SJCRH30 (cell line): ENCODE data around the gene CCDC85B. TPM values are rescaled to one million over a fixed set of nuclear protein-coding genes. Genes with fewer than 3 reads are reported as not detected.

Experiments
- DNase-seq, 2 experiments: peaks; one replicate each; pipeline ENCODE4 v3.0.0-alpha.2; 2015 to 2020
- H3K27ac ChIP-seq: fragments of 250-450 bp; sonication (Bioruptor Pico); 2 replicates; pipeline ENCODE4 v1.5.1; 2020; ENCODE audit warnings: mild to moderate bottlenecking, moderate library complexity
- H3K27me3 ChIP-seq: fragments of 250-450 bp; sonication (Bioruptor Pico); 2 replicates; pipeline ENCODE4 v1.5.1; 2020; ENCODE audit warnings: mild to moderate bottlenecking, moderate library complexity
- H3K36me3 ChIP-seq: fragments of 250-450 bp; sonication (Bioruptor Pico); 2 replicates; pipeline ENCODE4 v1.5.1; 2020; ENCODE audit warnings: mild to moderate bottlenecking, moderate library complexity
- H3K4me1 ChIP-seq: fragments of 250-450 bp; sonication (Bioruptor Pico); 2 replicates; pipeline ENCODE4 v1.5.1; 2020; ENCODE audit warnings: mild to moderate bottlenecking, moderate library complexity
- H3K4me3 ChIP-seq: fragments of 250-450 bp; sonication (Bioruptor Pico); 2 replicates; pipeline ENCODE4 v1.5.1; 2020; ENCODE audit warnings: mild to moderate bottlenecking, moderate library complexity
- H3K9me3 ChIP-seq: fragments of 250-450 bp; sonication (Bioruptor Pico); replicated peaks from 2 replicates; pipeline ENCODE4 v1.5.1; 2020; ENCODE audit warnings: mild to moderate bottlenecking, moderate library complexity
- total RNA-seq: library from RNA; depleted of rRNA; stranded (reverse); fragments of >200 nt; shearing (Covaris generic); gene quantifications from 2 replicates; pipeline ENCODE4 v1.2.3, GENCODE V29; 2014

CCDC85B gene
- total RNA-seq, 1 experiment from 2014 or later = 25.2 TPM

DNA sequence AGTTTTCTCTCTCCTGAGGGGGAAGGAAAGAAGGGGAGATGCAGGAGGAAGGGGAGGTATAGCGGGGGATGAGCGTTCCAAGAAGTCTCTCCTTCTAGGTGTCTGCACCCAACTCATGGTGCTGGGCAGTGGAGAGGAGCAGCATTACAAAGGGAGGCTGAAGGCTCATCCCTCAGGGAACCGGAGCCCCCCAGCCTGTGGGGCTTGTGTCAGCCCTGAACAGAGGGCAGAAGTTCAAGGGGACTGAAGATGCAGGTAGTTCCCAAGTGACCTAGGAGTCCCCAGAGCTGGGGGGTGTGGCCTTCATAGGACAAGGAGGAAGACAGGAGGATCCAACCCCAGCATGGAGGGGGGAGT, 26.6 kb downstream of the CCDC85B start:
- Histone ChIP-seq H3K9me3 (no peaks in the 10 kb centered on the region), H3K36me3 (no peaks in the 10 kb centered on the region), H3K27ac (no peak overlapping the region), H3K4me3 (no peak overlapping the region), H3K4me1 (peaks cover 47% of the 10 kb centered on the region), H3K27me3 (no peaks in the 10 kb centered on the region)
- no peak for DNase-seq

DNA sequence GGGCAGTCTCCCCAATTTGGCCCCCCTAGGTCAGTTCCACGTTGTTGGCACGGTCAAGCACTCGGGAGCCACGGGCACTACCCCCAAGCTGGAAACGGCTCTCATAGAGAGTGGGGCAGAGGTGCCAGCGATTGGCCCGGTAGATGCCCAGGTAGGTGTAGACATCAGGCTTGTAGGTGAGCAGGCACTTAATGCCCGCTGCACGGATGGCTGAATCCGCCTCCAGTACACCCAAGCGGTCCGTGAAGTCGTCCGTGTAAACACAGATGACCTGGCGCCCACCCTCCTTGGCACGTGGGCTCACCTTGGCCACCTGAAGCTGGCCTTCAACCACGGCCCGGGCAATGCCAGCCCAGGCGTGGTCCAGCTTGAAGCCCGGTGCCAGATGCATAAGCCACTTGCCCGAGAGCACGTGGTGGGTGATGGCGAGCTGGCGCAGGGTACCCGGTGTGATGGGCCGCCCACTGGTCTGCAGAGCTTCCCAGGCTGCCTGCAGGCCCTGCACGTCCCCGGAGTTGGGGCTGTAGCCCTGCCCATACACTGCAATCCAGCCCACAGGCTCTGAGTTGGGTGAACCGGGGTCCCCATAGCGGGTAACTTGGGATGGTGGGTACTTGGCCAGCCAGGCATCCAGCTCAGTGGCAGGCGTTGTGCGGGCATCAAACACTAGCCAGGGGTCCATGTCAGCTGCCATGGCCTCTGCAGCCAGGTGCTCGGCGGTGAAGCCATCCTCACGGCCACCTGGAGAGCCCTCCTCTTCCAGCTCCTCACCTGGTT, 27.1 kb downstream of the CCDC85B start:
- Histone ChIP-seq H3K27me3 (no peaks in the 10 kb centered on the region), H3K4me1 (peaks cover 41% of the 10 kb centered on the region), H3K27ac (no peak overlapping the region), H3K36me3 (no peaks in the 10 kb centered on the region), H3K9me3 (no peaks in the 10 kb centered on the region), H3K4me3 (peak overlapping the region; percentile 87)
- DNase-seq = no peak

DNA sequence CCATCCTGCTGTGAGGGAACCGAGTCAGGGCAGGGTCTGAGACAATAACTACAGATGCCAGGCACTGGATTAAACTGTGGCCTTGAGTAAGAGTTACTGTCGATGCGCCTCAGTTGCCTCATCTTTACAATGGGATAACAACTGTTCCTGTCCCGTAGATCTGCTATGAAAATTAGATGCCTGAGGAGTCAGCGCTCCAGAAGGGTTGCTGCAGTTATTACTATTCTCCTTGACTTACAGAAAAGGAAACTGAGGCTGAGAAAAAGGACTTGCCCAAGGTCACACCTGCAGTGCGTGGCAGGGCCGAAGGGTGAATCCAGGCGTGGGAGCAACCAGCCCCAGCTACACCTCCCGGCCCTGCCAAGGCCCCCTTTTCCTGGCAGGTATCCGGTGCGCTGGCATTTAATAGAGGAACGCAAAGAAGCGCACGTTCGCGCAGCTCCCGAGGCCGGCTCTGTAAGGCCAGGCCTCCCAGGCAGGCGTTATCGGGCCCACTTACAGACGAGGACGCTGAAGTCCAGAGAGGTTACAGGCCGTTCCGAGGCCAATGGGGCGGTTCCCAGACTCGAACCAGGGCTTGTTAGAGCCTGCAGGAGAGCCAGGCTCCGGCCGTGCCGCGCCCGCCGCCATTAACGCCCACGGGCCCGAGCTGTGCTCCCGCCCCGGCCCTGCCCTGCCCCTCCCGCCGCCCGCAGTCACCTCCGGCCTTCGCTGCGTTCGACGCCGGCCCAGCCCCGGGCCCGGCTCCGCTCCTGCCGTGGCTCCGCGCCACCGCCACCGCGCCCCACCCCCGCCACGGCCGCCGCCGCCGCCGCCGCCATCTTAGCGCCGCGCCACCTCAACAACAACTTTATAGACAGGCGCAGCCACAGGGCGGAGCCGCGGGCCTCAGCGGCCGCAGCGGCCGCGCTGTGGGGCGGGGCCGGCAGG, 28.0 kb downstream of the CCDC85B start, which contains the start of gene C11orf68:
TSS of gene C11orf68 (minus strand) at position 852 of the 930 bp plus-strand sequence. CDS start at position 821, 31 bp downstream.
- Histone ChIP-seq H3K4me3 (peak within 1 kb of the TSS; percentile 87), H3K9me3 (no peaks in the 10 kb centered on the region), H3K27ac (peak within 1 kb of the TSS; percentile 70), H3K4me1 (peaks cover 33% of the 10 kb centered on the region), H3K36me3 (no peaks in the 10 kb centered on the region), H3K27me3 (no peaks in the 10 kb centered on the region)
- peak; percentile 51 to 52 for DNase-seq

DNA sequence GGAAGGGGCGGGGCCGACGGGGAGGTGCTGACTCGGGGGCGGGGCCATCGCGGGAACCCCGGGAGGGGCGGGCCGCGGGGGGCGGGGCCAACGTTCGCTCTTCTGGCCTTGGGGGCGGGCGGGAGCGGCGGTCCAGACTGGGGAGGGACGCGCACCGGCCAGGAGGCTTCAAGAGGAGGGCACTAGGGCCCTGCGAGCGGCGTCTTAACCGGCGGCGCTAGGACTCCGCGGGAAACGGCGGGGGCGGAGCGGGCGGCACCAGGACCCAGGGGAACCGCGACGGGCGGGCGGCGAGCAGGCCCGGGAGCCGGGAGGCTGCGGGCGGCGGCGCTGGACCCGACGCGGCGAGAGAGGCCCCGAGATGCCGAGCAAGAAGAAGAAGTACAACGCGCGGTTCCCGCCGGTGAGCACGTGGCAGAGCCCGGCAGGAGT, 28.7 kb downstream of the CCDC85B start, which contains the start of gene DRAP1:
TSS of gene DRAP1 (plus strand) at position 286 of the 432 bp plus-strand sequence. CDS start at position 362, 76 bp downstream.
- Histone ChIP-seq H3K36me3 (no peaks in the 10 kb centered on the region), H3K4me1 (peaks cover 27% of the 10 kb centered on the region), H3K4me3 (peak within 1 kb of the TSS; percentile 87)

DNA sequence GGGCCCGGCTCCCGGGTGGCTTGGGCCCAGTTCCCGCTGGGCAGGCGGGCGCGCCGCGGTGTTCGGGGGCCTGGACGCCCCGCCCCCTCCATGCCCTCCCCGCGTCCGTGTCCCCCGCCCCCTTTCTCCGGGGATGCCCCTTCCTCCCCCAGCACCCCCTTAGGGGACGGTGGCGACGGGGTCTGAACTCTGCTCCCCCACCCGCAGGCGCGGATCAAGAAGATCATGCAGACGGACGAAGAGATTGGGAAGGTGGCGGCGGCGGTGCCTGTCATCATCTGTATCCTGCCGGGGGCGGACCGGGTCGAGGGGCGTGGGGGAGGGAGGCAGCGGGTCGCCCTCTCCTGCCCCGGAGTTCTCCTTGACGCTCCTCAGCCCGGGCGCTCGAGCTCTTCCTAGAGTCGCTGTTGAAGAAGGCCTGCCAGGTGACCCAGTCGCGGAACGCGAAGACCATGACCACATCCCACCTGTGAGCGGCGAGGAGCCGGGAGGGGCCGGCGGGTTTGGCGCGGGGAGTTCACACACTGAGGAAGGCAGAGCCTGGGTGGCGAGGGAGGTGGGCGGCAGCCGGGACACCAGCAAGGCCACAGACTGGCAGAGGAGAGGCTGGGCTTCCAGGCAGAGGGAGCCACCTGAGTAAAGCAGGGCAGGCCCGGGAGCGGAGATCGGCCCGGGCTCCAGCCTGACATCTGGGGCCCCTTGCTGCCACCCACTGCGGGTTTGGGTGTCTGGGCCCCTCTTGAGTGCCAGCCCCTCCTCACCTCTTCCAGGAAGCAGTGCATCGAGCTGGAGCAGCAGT, 29.3 kb downstream of the CCDC85B start:
- Histone ChIP-seq H3K36me3 (no peaks in the 10 kb centered on the region), H3K4me1 (peaks cover 24% of the 10 kb centered on the region), H3K4me3 (peak overlapping the region; percentile 84), H3K27ac (no peak overlapping the region; the same call in 1 of the 2 replicates), H3K9me3 (no peaks in the 10 kb centered on the region), H3K27me3 (no peaks in the 10 kb centered on the region)
- no peak for DNase-seq

More for the DNA sequence above, 28.7 kb downstream of the CCDC85B start, which contains the start of gene DRAP1:
- Histone ChIP-seq H3K27me3 (no peaks in the 10 kb centered on the region), H3K27ac (peak within 1 kb of the TSS; percentile 70), H3K9me3 (no peaks in the 10 kb centered on the region)
- peak; percentile 99 for DNase-seq

DNA sequence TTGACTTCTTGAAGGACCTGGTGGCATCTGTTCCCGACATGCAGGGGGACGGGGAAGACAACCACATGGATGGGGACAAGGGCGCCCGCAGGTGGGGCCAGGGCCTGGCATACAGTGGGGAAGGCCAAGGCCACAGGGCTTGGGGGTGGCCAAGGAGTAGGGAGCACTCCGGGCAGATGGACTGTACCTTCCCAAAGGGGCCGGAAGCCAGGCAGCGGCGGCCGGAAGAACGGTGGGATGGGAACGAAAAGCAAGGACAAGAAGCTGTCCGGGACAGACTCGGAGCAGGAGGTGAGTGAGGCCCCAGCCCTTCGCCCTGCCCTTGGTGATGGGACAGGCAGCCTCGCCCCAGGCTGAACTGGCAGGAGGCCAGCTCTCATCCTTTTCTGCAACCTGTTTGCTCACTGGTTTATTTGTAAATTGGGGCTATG, 29.9 kb downstream of the CCDC85B start:
- Histone ChIP-seq H3K4me1 (peaks cover 18% of the 10 kb centered on the region), H3K36me3 (no peaks in the 10 kb centered on the region), H3K27ac (no peak overlapping the region), H3K4me3 (peak overlapping the region; percentile 84), H3K27me3 (no peaks in the 10 kb centered on the region), H3K9me3 (no peaks in the 10 kb centered on the region)
- DNase-seq = no peak

DNA sequence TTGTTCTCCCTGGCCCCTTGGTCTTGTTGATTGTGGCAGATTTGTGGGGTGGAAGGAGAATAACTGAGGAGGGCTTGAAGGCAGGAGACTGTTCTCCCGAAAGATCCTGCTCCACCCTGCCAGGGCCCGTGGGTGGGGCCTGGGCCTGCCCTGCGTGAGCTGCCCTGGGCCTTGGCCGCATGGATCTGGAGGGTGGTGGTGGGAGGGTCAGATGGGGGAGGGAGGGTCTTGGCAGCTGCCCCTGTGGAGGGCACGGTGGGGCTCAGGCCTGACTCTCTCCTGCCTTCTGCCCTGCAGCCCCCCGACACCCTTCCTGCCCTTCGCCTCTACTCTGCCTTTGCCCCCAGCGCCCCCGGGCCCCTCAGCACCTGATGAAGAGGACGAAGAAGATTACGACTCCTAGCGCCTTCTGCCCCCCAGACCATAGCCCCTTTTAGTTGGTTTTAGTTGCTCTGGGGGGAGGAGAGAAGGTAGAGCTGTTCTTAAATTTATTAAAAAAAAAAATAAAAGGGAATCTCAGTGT, 30.6 kb downstream of the CCDC85B start:
- no peaks in the 10 kb centered on the region for H3K27me3 ChIP-seq
- H3K27ac ChIP-seq = no peak overlapping the region
- peaks cover 13% of the 10 kb centered on the region; the same call in 1 of the 2 replicates for H3K4me1 ChIP-seq

DNA sequence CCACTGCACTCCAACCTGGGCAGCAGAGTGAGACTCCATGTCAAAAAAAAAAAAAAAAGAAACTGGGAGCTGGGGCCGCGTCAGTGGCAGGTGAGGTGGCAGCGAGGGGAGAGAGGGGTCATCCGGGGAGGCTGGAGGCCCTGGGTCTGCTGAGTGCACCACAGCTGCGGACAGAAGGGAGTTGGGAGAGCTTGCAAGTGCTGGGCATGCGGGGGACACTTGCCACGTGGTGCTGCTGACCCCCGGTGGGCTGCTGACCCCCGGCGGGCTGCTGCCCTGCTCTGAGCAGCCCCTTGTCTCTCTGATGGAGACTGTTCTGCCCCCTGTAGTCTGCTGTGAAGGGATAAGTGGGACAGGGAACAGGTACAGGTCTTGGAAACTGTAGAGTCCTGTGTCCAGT, 31.4 kb downstream of the CCDC85B start:
- Histone ChIP-seq H3K9me3 (no peaks in the 10 kb centered on the region), H3K27ac (no peak overlapping the region), H3K4me1 (peaks cover 5% of the 10 kb centered on the region; the same call in 1 of the 2 replicates), H3K4me3 (no peak overlapping the region), H3K27me3 (no peaks in the 10 kb centered on the region), H3K36me3 (no peaks in the 10 kb centered on the region)
- no peak for DNase-seq

More for the DNA sequence above, 30.6 kb downstream of the CCDC85B start:
- Histone ChIP-seq H3K4me3 (no peak overlapping the region), H3K9me3 (no peaks in the 10 kb centered on the region), H3K36me3 (no peaks in the 10 kb centered on the region)
- DNase-seq = no peak

DNA sequence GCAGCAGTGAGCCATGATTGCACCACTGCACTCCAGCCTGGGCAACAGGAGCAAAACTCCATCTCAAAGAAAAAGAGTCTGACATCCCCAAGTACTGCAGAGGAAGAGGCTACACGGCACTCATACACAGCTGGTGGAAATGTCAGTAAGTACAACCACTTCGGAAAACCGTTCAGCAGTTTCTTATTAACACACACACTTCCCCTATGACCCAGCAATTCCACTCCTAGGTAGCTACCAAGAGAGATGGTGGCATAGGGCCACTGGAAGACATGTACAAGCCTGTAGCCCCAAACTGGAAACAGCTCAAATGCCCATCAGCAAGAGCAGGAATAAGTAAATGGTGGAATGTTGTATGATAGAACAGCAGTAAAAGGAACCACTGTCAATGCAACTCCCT, 32.1 kb downstream of the CCDC85B start:
- Histone ChIP-seq H3K4me1 (peaks cover 4% of the 10 kb centered on the region; the same call in 1 of the 2 replicates), H3K4me3 (no peak overlapping the region), H3K36me3 (no peaks in the 10 kb centered on the region), H3K27me3 (no peaks in the 10 kb centered on the region), H3K9me3 (no peaks in the 10 kb centered on the region), H3K27ac (no peak overlapping the region)
- no peak for DNase-seq

DNA sequence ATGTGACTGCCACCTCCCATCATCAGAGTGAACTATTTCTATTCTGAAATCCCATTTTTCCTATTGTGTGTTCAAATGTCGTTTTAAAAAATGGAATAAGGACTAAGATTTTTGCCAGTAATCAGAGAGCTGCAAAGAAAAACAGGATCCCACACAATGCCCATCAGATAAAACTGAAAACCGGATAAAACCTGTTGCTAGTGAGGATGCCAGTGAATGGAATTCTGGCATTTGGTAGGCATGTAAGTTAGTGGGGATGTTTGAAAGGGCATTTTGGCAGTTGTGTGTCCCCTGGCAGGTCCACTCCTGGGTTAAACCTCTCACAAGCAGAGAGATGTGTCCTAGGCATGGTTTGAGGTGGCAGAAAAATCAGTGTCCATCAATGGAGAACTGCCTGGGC, 34.9 kb downstream of the CCDC85B start:
- DNase-seq = no peak
- no peaks in the 10 kb centered on the region for H3K9me3 ChIP-seq
- H3K27ac ChIP-seq = no peak overlapping the region
- no peaks in the 10 kb centered on the region for H3K36me3 ChIP-seq
- H3K4me3 ChIP-seq = no peak overlapping the region
- H3K27me3 ChIP-seq = no peaks in the 10 kb centered on the region
- H3K4me1 ChIP-seq = no peaks in the 10 kb centered on the region

DNA sequence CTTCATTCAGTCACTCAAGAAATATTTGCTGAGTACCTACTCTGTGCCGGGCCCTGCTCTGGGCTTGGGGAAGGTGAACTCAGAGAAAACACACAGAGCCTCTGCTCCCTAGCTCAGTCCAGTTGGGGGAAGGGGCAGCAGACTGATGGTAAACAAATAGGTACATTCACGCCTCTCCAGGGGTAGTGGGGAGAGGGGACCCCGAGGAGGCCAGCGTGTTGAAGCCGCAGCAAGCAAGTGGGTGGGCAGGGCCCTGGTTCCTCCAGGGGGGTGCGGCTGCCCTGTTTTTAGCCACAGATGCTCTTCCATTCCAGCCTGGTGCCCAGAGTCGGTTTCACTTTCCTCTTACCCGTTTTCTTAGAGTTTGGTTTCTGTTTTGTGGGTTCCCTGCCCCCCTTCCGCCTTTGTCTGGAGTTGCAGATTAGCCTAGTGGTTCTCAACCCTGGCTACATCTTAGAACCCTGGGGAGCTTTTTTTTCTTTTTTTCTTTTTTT, 37.5 kb downstream of the CCDC85B start:
- Histone ChIP-seq H3K27ac (no peak overlapping the region), H3K9me3 (no peaks in the 10 kb centered on the region), H3K36me3 (no peaks in the 10 kb centered on the region), H3K4me1 (no peaks in the 10 kb centered on the region), H3K27me3 (no peaks in the 10 kb centered on the region), H3K4me3 (no peak overlapping the region)
- DNase-seq = no peak

DNA sequence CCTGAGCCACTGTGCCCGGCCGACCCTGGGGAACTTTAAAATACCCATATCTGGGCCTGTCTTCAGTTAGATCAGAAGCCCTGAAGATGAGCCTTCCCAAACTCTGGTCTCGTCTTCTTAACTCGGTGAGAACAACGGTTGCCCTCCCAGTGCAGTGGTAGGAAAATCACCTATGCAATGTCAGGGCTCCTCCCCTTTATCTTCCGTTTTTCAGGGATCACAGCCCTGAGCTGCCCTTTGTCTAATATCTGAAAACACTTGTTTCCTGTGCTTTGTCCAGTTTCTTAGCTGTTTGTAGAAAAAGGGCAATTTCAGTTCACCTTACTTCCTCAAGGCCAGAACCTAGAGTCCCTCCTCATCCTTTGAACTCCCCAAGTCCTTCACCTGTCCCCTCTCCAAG, 38.2 kb downstream of the CCDC85B start:
- H3K27me3 ChIP-seq = no peaks in the 10 kb centered on the region
- H3K36me3 ChIP-seq = no peaks in the 10 kb centered on the region
- no peaks in the 10 kb centered on the region for H3K4me1 ChIP-seq
- DNase-seq = no peak
- no peaks in the 10 kb centered on the region for H3K9me3 ChIP-seq
- H3K4me3 ChIP-seq = no peak overlapping the region
- no peak overlapping the region for H3K27ac ChIP-seq

DNA sequence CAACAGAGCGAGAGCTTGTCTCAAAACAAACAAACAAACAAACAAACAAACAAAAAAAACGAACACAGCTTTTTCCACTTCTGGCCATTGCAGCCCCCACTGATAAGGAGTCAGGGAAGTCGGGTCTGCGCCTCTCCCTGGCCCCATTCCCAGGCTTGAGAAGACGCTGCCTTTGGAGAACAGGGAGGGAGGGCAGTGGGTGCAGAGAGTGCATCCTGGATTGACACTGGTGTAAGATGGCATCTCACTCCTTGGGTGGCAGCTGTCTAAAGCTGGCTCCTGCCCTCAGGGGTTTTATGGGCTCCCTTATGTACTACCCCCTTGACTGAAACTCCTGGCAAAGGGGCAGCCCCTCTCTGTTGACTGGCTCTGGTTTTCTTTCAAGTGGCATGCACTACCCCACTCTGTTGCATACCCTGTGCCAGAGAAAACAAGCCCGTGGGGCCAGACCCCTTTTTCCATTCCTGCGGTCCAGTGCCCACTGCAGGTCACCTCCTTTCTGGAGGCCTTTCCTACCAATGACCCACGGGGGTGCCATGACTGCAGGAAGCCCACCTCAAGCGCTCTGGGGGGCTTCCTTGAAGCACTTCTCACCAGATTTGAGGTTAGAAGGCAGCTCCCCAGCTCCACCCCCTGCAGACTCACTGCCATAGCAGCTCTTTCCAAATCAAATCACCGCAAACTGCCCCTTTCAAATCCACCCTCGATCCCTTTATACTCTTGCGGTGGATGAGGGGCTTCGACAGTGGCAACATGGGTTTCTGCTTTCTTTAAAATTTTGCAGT, 41.5 kb downstream of the CCDC85B start:
- peaks cover 11% of the 10 kb centered on the region; the same call in 1 of the 2 replicates for H3K4me1 ChIP-seq
- H3K27me3 ChIP-seq = 0 out of 2 replicates have a peak, but pooled peaks cover 4% of the 10 kb centered on the region
- no peaks in the 10 kb centered on the region for H3K36me3 ChIP-seq
- DNase-seq = no peak
- H3K4me3 ChIP-seq = no peak overlapping the region
- no peaks in the 10 kb centered on the region for H3K9me3 ChIP-seq
- no peak overlapping the region for H3K27ac ChIP-seq
